Karpas-422 (cell line): ENCODE data around the gene TIMM22. TPM values are rescaled to one million over a fixed set of nuclear protein-coding genes. Genes with fewer than 3 reads are reported as not detected.

ENCODE experiments used
- DNase-seq: peaks from one replicate; pipeline ENCODE4 v3.0.0-alpha.2; 2015
- H2AFZ ChIP-seq: fragments of 200-600 bp; sonication (generic); 2 replicates; pipeline ENCODE4 v1.6.1; 2014; ENCODE audit warnings: antibody characterized with exemption, low read length, mixed read lengths
- H3K27ac ChIP-seq: fragments of 200-600 bp; sonication (generic); 2 replicates; pipeline ENCODE4 v1.5.1; 2014; ENCODE audit warnings: mild to moderate bottlenecking, low read length, moderate library complexity
- H3K27me3 ChIP-seq: fragments of 200-600 bp; sonication (generic); 2 replicates; pipeline ENCODE4 v1.6.1; 2014; ENCODE audit warnings: low read length, mixed read lengths
- H3K36me3 ChIP-seq: fragments of 200-600 bp; sonication (generic); 2 replicates; pipeline ENCODE4 v1.6.1; 2014; ENCODE audit warnings: low read length, mixed read lengths; ENCODE audit not compliant: insufficient read depth
- H3K4me1 ChIP-seq: fragments of 200-600 bp; sonication (generic); 2 replicates; pipeline ENCODE4 v1.6.1; 2014; ENCODE audit warnings: mild to moderate bottlenecking, low read length, mixed read lengths
- H3K4me2 ChIP-seq: fragments of 200-600 bp; sonication (generic); 2 replicates; pipeline ENCODE4 v1.6.1; 2014; ENCODE audit warnings: low read length, low read depth, mild to moderate bottlenecking; ENCODE audit not compliant: poor library complexity, severe bottlenecking
- H3K4me3 ChIP-seq: fragments of 200-600 bp; sonication (generic); 2 replicates; pipeline ENCODE4 v1.5.1; 2014; ENCODE audit warnings: mild to moderate bottlenecking, antibody characterized with exemption, low read length, mixed read lengths
- H3K79me2 ChIP-seq: fragments of 200-600 bp; sonication (generic); 2 replicates; pipeline ENCODE4 v1.6.1; 2014; ENCODE audit warnings: mild to moderate bottlenecking, low read length, mixed read lengths
- H3K9ac ChIP-seq: fragments of 200-600 bp; sonication (generic); 2 replicates; pipeline ENCODE4 v1.6.0; 2014; ENCODE audit warnings: low read length
- H3K9me2 ChIP-seq: fragments of 200-600 bp; sonication (generic), shearing (Covaris generic); replicated peaks from 2 replicates; pipeline ENCODE4 v1.6.0; 2014; ENCODE audit warnings: mild to moderate bottlenecking, low read length, moderate library complexity; ENCODE audit not compliant: insufficient read depth
- H3K9me3 ChIP-seq: fragments of 300-700, 200-600 bp; sonication (generic); 2 replicates; pipeline ENCODE4 v1.6.1; 2014; ENCODE audit warnings: low read length, mixed read lengths
- H4K20me1 ChIP-seq: fragments of 200-600 bp; sonication (generic); 2 replicates; pipeline ENCODE4 v1.6.1; 2014; ENCODE audit warnings: mild to moderate bottlenecking, antibody characterized with exemption, low read length, low read depth; ENCODE audit not compliant: insufficient read depth
- total RNA-seq: library from RNA; depleted of rRNA; stranded (reverse); fragments of >200 nt; shearing (Covaris generic); gene quantifications from 2 replicates; pipeline ENCODE4 v1.2.3, GENCODE V29; 2014; ENCODE audit warnings: low replicate concordance

TIMM22 gene
- total RNA-seq, 1 experiment from 2014 or later: 4.7 TPM

DNA sequence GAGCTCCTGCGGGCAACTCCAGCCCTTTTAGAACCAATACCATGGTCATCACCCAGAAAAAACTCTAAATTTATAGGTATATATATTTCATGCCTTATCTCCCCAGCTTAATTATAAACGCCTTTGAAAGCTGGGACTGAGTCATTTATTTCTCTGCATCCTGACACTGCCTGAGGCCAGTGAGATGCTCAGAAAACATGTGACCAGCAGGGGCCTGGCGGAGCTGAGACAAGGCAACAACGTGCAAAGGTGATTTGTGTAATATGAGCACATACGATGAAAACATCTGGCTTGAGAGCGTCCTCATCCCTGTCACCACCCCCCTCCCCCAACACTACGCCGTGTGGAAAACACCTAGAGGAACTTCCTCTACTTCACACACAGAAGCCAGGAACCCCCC, 40.0 kb upstream of the TIMM22 start:
- Histone ChIP-seq H2AFZ (no peak overlapping the region), H3K9me3 (no peaks in the 10 kb centered on the region), H3K79me2 (no peaks in the 10 kb centered on the region), H3K9ac (no peak overlapping the region), H3K4me2 (no peak overlapping the region), H3K4me1 (no peaks in the 10 kb centered on the region), H3K36me3 (no peaks in the 10 kb centered on the region), H3K27me3 (no peaks in the 10 kb centered on the region), H3K9me2 (no peaks in the 10 kb centered on the region), H3K4me3 (no peak overlapping the region), H3K27ac (no peak overlapping the region), H4K20me1 (no peaks in the 10 kb centered on the region)
- DNase-seq: no peak

DNA sequence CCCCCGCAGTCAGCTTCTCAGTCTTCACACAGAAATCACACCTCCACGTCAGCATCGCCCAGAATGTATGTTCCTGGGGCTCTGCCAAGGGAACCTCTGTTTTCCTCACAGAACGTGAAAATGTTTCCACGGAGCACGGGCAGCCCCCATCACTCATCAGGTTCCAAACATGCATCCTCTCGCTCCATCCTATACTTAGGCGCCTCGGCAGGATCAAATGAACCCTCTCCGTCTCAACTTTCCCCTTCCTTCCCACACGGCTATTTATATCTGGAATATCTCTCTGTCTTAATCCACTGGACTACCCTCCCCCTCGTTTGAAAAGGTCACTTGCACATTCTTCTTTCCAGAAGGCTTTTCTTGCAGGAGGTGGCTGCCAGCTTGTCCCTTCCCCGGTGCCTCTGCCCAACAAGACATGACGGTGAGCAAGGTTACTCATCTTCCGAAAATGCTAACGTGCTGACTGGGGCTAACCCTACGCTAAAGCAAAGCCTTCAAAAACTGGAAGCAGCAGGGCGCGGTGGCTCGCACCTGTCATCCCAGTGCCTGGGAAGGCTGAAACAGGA, 39.0 kb upstream of the TIMM22 start:
- Histone ChIP-seq H2AFZ (no peak overlapping the region), H3K36me3 (no peaks in the 10 kb centered on the region), H3K4me1 (no peaks in the 10 kb centered on the region), H3K27ac (no peak overlapping the region), H3K4me3 (no peak overlapping the region), H4K20me1 (no peaks in the 10 kb centered on the region), H3K9me3 (no peaks in the 10 kb centered on the region), H3K9me2 (no peaks in the 10 kb centered on the region), H3K79me2 (no peaks in the 10 kb centered on the region), H3K27me3 (no peaks in the 10 kb centered on the region), H3K4me2 (no peak overlapping the region), H3K9ac (no peak overlapping the region)
- DNase-seq: no peak

DNA sequence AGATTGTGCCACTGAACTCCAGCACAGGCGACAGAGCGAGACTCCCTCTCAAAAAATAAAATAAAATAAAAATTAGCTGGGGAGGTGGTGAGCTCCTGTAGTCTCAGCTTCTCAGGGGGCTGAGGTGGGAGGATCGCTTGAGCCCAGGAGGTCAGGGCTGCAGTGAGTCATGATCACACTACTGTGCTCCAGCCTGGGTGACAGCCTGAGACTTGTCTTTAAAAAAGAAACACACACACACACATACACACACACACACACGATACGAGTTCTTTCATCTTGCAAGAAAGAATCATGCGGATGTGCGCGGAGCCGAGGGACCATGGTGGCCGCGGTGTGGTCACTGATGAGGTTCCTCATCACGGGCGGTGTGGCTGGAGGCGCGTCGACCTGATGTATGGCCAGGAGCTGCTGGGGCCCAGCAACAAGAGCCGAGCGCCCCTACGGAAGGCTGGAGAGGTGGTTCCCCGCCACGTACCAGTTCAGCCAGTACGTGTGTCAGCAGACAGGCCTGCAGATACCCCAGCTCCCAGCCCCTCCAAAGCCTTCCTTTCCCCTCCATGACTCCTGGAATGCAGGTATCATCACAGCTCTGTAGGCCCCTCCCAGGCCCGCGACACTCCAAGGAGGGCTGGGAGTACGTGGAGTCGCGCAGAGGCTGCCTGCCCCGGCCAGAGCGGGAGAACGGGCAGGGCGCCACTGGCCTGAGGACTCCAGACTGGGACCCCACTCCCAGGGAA, 38.0 kb upstream of the TIMM22 start:
- DNase-seq: no peak

DNA sequence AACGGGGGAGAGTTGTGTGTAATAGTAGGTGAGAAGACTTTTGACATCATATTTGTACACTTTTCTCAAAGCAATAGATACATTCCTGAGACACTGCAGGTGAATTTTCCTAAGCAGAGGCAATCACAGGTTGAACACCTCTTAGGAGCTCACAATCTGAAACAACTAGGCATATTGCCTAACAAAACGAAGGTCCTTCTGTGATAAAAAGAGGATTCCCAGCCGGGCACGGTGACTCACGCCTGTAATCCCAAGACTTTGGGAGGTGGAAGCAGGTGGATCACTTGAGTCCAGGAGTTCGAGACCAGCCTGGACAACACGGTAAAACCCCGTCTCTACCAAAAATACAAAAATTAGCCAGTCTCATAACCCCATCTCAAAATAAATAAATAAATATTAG, 34.8 kb upstream of the TIMM22 start:
- H3K9me3 ChIP-seq: no peaks in the 10 kb centered on the region
- no peak overlapping the region for H2AFZ ChIP-seq
- no peak overlapping the region for H3K9ac ChIP-seq
- H3K4me2 ChIP-seq: no peak overlapping the region
- H3K4me3 ChIP-seq: no peak overlapping the region
- no peaks in the 10 kb centered on the region for H3K36me3 ChIP-seq
- H3K9me2 ChIP-seq: no peaks in the 10 kb centered on the region
- no peaks in the 10 kb centered on the region for H3K27me3 ChIP-seq
- no peak overlapping the region for H3K27ac ChIP-seq
- no peak for DNase-seq
- H3K79me2 ChIP-seq: no peaks in the 10 kb centered on the region
- H4K20me1 ChIP-seq: no peaks in the 10 kb centered on the region
- H3K4me1 ChIP-seq: no peaks in the 10 kb centered on the region

More for the DNA sequence above, 38.0 kb upstream of the TIMM22 start:
- Histone ChIP-seq H3K36me3 (no peaks in the 10 kb centered on the region), H3K4me2 (no peak overlapping the region), H3K4me1 (no peaks in the 10 kb centered on the region), H3K9me3 (no peaks in the 10 kb centered on the region), H3K79me2 (no peaks in the 10 kb centered on the region), H4K20me1 (no peaks in the 10 kb centered on the region), H2AFZ (no peak overlapping the region), H3K9ac (no peak overlapping the region), H3K4me3 (no peak overlapping the region), H3K9me2 (no peaks in the 10 kb centered on the region), H3K27ac (no peak overlapping the region), H3K27me3 (no peaks in the 10 kb centered on the region)

DNA sequence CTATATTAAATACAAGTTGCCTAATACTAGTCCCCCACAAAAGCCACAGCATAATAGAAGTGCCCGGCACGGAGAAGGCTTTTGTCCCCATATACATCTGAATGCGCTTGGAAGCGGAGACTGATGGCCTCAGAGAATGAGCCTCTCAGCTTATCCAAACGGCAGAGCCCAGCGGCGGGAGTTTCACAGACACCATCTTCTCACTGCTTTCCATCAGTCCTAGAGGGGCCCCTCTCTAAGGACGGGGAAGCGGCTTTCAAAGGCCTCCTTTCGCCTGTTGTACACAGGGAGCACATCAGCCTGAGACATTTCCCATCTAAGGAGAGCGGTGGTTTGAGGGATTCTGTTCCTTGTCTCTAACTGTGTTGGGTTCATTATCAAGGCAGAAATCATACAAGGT, 34.3 kb upstream of the TIMM22 start:
- H3K9me2 ChIP-seq: no peaks in the 10 kb centered on the region
- DNase-seq: no peak
- H3K27ac ChIP-seq: no peak overlapping the region
- H2AFZ ChIP-seq: no peak overlapping the region
- H3K9ac ChIP-seq: no peak overlapping the region
- no peaks in the 10 kb centered on the region for H4K20me1 ChIP-seq
- H3K36me3 ChIP-seq: no peaks in the 10 kb centered on the region
- no peaks in the 10 kb centered on the region for H3K4me1 ChIP-seq
- H3K79me2 ChIP-seq: no peaks in the 10 kb centered on the region
- H3K27me3 ChIP-seq: no peaks in the 10 kb centered on the region
- H3K4me3 ChIP-seq: no peak overlapping the region
- H3K9me3 ChIP-seq: no peaks in the 10 kb centered on the region
- no peak overlapping the region for H3K4me2 ChIP-seq

DNA sequence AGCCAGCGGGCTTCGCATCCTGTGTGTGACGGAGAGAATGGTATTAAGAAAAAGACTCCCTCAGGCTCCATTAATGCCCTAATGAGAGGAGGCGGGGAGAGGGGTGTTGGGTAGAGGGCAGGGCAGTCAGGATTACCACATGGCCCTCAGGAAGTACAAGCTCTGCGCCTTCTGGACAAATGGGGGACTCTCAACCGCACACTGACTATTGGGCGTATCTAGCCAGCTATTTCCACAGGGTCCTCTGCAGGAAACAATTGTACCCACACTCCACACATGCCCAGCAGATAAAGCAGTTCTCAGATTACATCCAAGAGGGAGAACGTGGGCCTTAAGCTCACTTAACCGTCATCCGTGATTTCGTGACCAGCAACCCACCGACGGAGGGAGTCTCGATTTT, 32.1 kb upstream of the TIMM22 start:
- Histone ChIP-seq H3K9ac (no peak overlapping the region), H3K79me2 (no peaks in the 10 kb centered on the region), H3K9me3 (no peaks in the 10 kb centered on the region), H3K4me2 (no peak overlapping the region), H3K4me3 (no peak overlapping the region), H3K9me2 (no peaks in the 10 kb centered on the region), H2AFZ (no peak overlapping the region), H3K36me3 (no peaks in the 10 kb centered on the region), H3K27me3 (no peaks in the 10 kb centered on the region), H4K20me1 (no peaks in the 10 kb centered on the region), H3K27ac (no peak overlapping the region), H3K4me1 (no peaks in the 10 kb centered on the region)
- DNase-seq: no peak

DNA sequence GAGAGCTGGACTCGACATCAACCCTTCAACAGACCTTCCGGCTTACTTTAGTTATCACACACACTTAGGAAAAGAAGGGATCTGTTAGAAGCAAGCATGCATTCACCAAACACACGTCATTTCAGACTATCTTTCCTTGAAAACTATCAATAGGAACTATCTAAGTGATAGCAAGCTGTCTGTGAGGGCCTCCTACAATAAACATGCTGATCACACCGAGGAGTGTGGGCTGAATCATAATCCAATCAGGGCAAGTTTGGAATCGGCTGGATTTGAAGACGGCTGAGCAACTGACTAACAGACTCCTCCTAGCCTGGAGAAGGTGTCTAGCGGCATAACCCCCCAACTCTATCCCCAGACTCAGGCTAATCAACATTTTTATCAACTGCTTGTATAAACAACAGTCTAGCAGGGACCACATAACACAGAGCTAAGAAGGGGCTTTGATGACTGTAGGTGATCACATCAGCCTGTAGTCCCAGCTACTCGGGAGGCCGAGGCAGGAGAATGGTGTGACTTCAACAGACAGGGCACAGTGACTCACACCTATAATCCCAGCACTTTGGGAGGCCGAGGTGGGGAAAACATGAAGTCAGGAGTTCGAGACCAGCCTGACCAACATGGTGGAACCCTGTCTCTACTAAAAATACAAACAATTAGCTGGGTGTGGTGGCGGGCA, 31.5 kb upstream of the TIMM22 start:
- no peak overlapping the region for H2AFZ ChIP-seq
- no peak overlapping the region for H3K4me2 ChIP-seq
- no peaks in the 10 kb centered on the region for H3K9me2 ChIP-seq
- no peaks in the 10 kb centered on the region for H3K36me3 ChIP-seq
- no peaks in the 10 kb centered on the region for H4K20me1 ChIP-seq
- H3K27ac ChIP-seq: no peak overlapping the region
- H3K4me3 ChIP-seq: no peak overlapping the region
- no peaks in the 10 kb centered on the region for H3K4me1 ChIP-seq
- no peak overlapping the region for H3K9ac ChIP-seq
- H3K79me2 ChIP-seq: no peaks in the 10 kb centered on the region
- H3K9me3 ChIP-seq: no peaks in the 10 kb centered on the region
- DNase-seq: no peak
- H3K27me3 ChIP-seq: no peaks in the 10 kb centered on the region

DNA sequence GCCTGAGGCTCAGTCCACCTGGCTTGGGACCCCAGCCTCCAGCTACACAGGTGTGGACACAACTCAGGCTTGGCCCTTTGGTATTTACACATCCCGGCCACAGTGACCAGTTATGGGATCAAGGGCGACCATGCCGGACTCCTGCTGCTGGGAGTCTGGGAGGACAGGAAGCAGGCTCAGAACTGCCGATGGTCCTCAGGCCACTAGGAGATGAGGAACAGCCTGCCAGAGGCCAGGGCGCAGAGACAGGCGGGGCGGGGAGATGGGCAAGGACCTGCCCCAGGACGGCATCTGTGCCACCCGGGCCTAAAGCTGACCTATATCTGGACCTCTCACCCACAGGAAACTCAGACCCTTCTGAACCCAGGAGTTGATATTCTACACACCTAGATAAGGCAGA, 29.8 kb upstream of the TIMM22 start:
- no peaks in the 10 kb centered on the region for H3K36me3 ChIP-seq
- no peak overlapping the region for H2AFZ ChIP-seq
- no peaks in the 10 kb centered on the region for H3K4me1 ChIP-seq
- H3K9ac ChIP-seq: no peak overlapping the region
- no peaks in the 10 kb centered on the region for H3K9me3 ChIP-seq
- no peak overlapping the region for H3K4me3 ChIP-seq
- no peaks in the 10 kb centered on the region for H4K20me1 ChIP-seq
- DNase-seq: no peak
- no peaks in the 10 kb centered on the region for H3K27me3 ChIP-seq
- no peaks in the 10 kb centered on the region for H3K9me2 ChIP-seq
- H3K4me2 ChIP-seq: no peak overlapping the region
- no peaks in the 10 kb centered on the region for H3K79me2 ChIP-seq
- H3K27ac ChIP-seq: no peak overlapping the region
